HCT116 (cell line): ENCODE results near the gene TNRC6A. TPM values are rescaled to one million over a fixed set of nuclear protein-coding genes. Genes with fewer than 3 reads are reported as not detected.

ENCODE experiments used
- ATAC-seq: fragments of 200-7000 bp; cut with Tn5 transposase; 2 replicates; pipeline ENCODE4 v1.9.1; 2020; ENCODE audit warnings: mild to moderate bottlenecking, moderate library complexity
- BruUV-seq: library from RNA; stranded (reverse); fragments of 400-500 nt; replicated peaks from 2 replicates; lab custom pipeline; 2021; lab: Mats Ljungman, UMichigan
- CTCF ChIA-PET: fragments of 300-600 bp; sonication (Branson Sonifier 250); formaldehyde crosslinking; loops from one replicate; lab custom pipeline; 2021; ENCODE audit warnings: antibody characterized with exemption; lab: Charles Lee
- POLR2A ChIA-PET: fragments of 300-600, 350-600 bp; sonication (Branson Sonifier 250); formaldehyde crosslinking; loops from one replicate; lab custom pipeline; 2021; ENCODE audit warnings: antibody characterized with exemption; lab: Charles Lee
- RAD21 ChIA-PET, 2 experiments: fragments of 300-600 bp; sonication (Branson Sonifier 250); formaldehyde crosslinking; loops; one replicate each; lab custom pipeline; 2023; ENCODE audit warnings: low total read pairs in 2 of 2; ENCODE audit not compliant: uncharacterized antibody in 2 of 2, unreplicated experiment in 2 of 2, low non-redundant PET in 1 of 2; lab: Charles Lee
- DNase-seq: peaks from one replicate; pipeline ENCODE4 v3.0.0-alpha.2; 2010; ENCODE audit warnings: low read depth, low spot score
- H2AFZ ChIP-seq: fragments of 200-600 bp; shearing (Covaris generic), sonication (generic); 2 replicates; pipeline ENCODE4 v1.6.1; 2017; ENCODE audit warnings: low read depth, mixed run types, mixed read lengths, antibody characterized with exemption, low read length; ENCODE audit not compliant: poor library complexity, severe bottlenecking
- H3K27ac ChIP-seq: 2 replicates; pipeline ENCODE4 v1.5.1; 2012; ENCODE audit warnings: low read depth, low read length
- H3K27me3 ChIP-seq: fragments of 200-600 bp; sonication (generic); 2 replicates; pipeline ENCODE4 v1.6.1; 2016; ENCODE audit warnings: mixed run types, low read length, mixed read lengths; ENCODE audit not compliant: insufficient read depth
- H3K36me3 ChIP-seq, 2 experiments: fragments of 200-500 bp in 1 of 2; fragments of 200-600 bp in 1 of 2; sonication (Bioruptor generic) in 1 of 2; sonication (generic) in 1 of 2; 2 replicates each; pipeline versions ENCODE4 v1.5.1 to v1.6.1; 2014 to 2016; ENCODE audit warnings: low read length in 2 of 2, inconsistent platforms in 1 of 2, mixed read lengths in 1 of 2, mixed run types in 1 of 2; ENCODE audit not compliant: insufficient read depth in 2 of 2, control insufficient read depth in 1 of 2
- H3K4me1 ChIP-seq, 2 experiments: fragments of 200-600 bp in 1 of 2; sonication (generic) in 1 of 2; 2 replicates each; pipeline versions ENCODE4 v1.5.1 to v1.6.1; 2012 to 2017; ENCODE audit warnings: low read length in 2 of 2, inconsistent platforms in 1 of 2, mild to moderate bottlenecking in 1 of 2, mixed read lengths in 1 of 2, mixed run types in 1 of 2, moderate library complexity in 1 of 2; ENCODE audit not compliant: insufficient read depth in 2 of 2, control insufficient read depth in 1 of 2
- H3K4me2 ChIP-seq: fragments of 200-600 bp; sonication (generic); 2 replicates; pipeline ENCODE4 v1.6.1; 2017; ENCODE audit warnings: mixed run types, low read length, mixed read lengths
- H3K4me3 ChIP-seq, 2 experiments: fragments of 200-600 bp in 1 of 2; sonication (generic) in 1 of 2; replicated peaks in 1 of 2; 2 replicates each; pipeline ENCODE4 v1.5.1; 2011 to 2016; ENCODE audit warnings: low read length in 2 of 2, control low read depth in 1 of 2, low read depth in 1 of 2, mild to moderate bottlenecking in 1 of 2, mixed read lengths in 1 of 2, mixed run types in 1 of 2
- H3K79me2 ChIP-seq: fragments of 200-600 bp; sonication (generic); 2 replicates; pipeline ENCODE4 v1.6.1; 2017; ENCODE audit warnings: mild to moderate bottlenecking, mixed run types, low read length, moderate library complexity, mixed read lengths; ENCODE audit not compliant: insufficient read depth
- H3K9ac ChIP-seq: fragments of 200-600 bp; sonication (generic); 2 replicates; pipeline ENCODE4 v1.6.1; 2016; ENCODE audit warnings: low read length, mixed read lengths
- H3K9me2 ChIP-seq: fragments of 200-600 bp; sonication (generic), shearing (Covaris generic); 2 replicates; pipeline ENCODE4 v1.6.1; 2017; ENCODE audit warnings: mixed run types, mild to moderate bottlenecking, moderate library complexity; ENCODE audit not compliant: insufficient read depth
- H3K9me3 ChIP-seq, 2 experiments: fragments of 200-500 bp in 1 of 2; fragments of 200-600 bp in 1 of 2; sonication (Bioruptor generic) in 1 of 2; sonication (generic) in 1 of 2; 2 replicates each; pipeline ENCODE4 v1.6.1; 2014 to 2017; ENCODE audit warnings: low read length in 2 of 2, mixed read lengths in 2 of 2, inconsistent platforms in 1 of 2, low read depth in 1 of 2, mild to moderate bottlenecking in 1 of 2, mixed run types in 1 of 2, moderate library complexity in 1 of 2; ENCODE audit not compliant: control insufficient read depth in 1 of 2, insufficient read depth in 1 of 2
- H4K20me1 ChIP-seq: fragments of 200-600 bp; sonication (generic), shearing (Covaris generic); 2 replicates; pipeline ENCODE4 v1.6.1; 2017; ENCODE audit warnings: mixed run types, mild to moderate bottlenecking, moderate library complexity; ENCODE audit not compliant: insufficient read depth
- ATF3 ChIP-seq: IDR thresholded peaks from 2 replicates; pipeline ENCODE4 v1.6.1; 2012
- POLR2A ChIP-seq: IDR thresholded peaks from 2 replicates; pipeline ENCODE4 v1.7.0; 2011; ENCODE audit warnings: borderline replicate concordance; ENCODE audit not compliant: insufficient read depth, insufficient read length; ENCODE audit errors: extremely low read depth
- REST ChIP-seq: IDR thresholded peaks from 2 replicates; pipeline ENCODE4 v1.6.1; 2012; ENCODE audit warnings: low read depth
- SRF ChIP-seq: IDR thresholded peaks from 2 replicates; pipeline ENCODE4 v1.6.1; 2012; ENCODE audit warnings: low read depth
- TCF7L2 ChIP-seq: IDR thresholded peaks from 2 replicates; pipeline ENCODE4 v1.7.0; 2011; ENCODE audit warnings: borderline replicate concordance, inconsistent platforms; ENCODE audit not compliant: insufficient read depth, insufficient read length; ENCODE audit errors: extremely low read depth
- ZFX ChIP-seq: fragments of 450-650 bp; IDR thresholded peaks from 2 replicates; pipeline ENCODE4 v1.6.1; 2017
- intact Hi-C: fragments of 100-400 bp; cut with micrococcal nuclease; formaldehyde crosslinking; loops from 2 replicates; pipeline ENCODE4 v1.10.0; 2022
- total RNA-seq: library from RNA; stranded (reverse); gene quantifications from one replicate; pipeline ENCODE4 v1.2.1, GENCODE V29; 2021; ENCODE audit not compliant: unreplicated experiment

TNRC6A gene
- total RNA-seq, 1 experiment from 2014 or later: 37.0 TPM

- TF ChIP-seq SRF: no peak
- no peak for TF ChIP-seq ZFX
Measured at GRCh38 chr16:24754543-24754942, 25.1 kb downstream of the TNRC6A start (continued).

GRCh38 chr16:24755201-24755874, 25.9 kb downstream of the TNRC6A start:
- no peak overlapping the region for H3K4me2 ChIP-seq
- ChIA-PET RAD21 (no interaction called here), POLR2A (no interaction called here), CTCF (no interaction called here)
- peaks cover 98% of the 10 kb centered on the region for H3K79me2 ChIP-seq
- no peaks in the 10 kb centered on the region for H3K4me1 ChIP-seq
- no peak for DNase-seq
- no peak overlapping the region for H3K27ac ChIP-seq
- no peaks in the 10 kb centered on the region for H3K9me2 ChIP-seq
- no peaks in the 10 kb centered on the region for H3K36me3 ChIP-seq
- H2AFZ ChIP-seq: no peak overlapping the region
- H3K9me3 ChIP-seq: no peaks in the 10 kb centered on the region
- no peak for TF ChIP-seq ATF3
- no peak for TF ChIP-seq POLR2A
- TF ChIP-seq REST: no peak
- TF ChIP-seq TCF7L2: no peak
- H3K4me3 ChIP-seq: no peak overlapping the region
- H3K27me3 ChIP-seq: no peaks in the 10 kb centered on the region
- no peak for ATAC-seq
- peaks cover 35% of the 10 kb centered on the region for H4K20me1 ChIP-seq
- no peak overlapping the region for H3K9ac ChIP-seq
- BruUV-seq: no TSS peak
- intact Hi-C loops: no loop called here
